Stomach (tissue), 4 donors: Measurements from ENCODE around the gene TNNC2.
"Not testable (repeated sequence)": the region's sequence is repeated elsewhere in the genome, so short reads cannot be mapped to it uniquely, and the experiment has no call there.

ENCODE experiments used
- CTCF ChIP-seq, 7 experiments: fragments of 450-650 bp in 4 of 7; fragments of 200-600 bp in 3 of 7; sonication (generic) in 3 of 7; IDR thresholded peaks; one replicate each; pipeline ENCODE4 v1.5.1; 2016 to 2019; ENCODE audit warnings: antibody characterized with exemption in 7 of 7, control low read depth in 2 of 7, mild to moderate bottlenecking in 1 of 7
- POLR2A ChIP-seq, 4 donors: fragments of 450-650 bp; IDR thresholded peaks; one replicate each; pipeline ENCODE4 v1.6.1; 2016; ENCODE audit warnings: antibody characterized with exemption in 4 of 4, control low read depth in 2 of 4, mild to moderate bottlenecking in 1 of 4, moderate library complexity in 1 of 4

- TF ChIP-seq CTCF, POLR2A (IDR thresholded peaks at IDR 0.05): not testable (repeated sequence)
These were observed 2.6 kb upstream of the TNNC2 start for GRCh38 chr20:45829673-45830106.
